Stimulated activated CD4-positive, alpha-beta T cell treated with anti-CD3 and anti-CD28 coated beads, TNF-alpha, amount 100 ng/mL, for 1 hour (primary cell): ENCODE measurements around the gene CES2.
A peak's percentile ranks its signal among the peaks of the same experiment; 100 is the strongest.
"Not testable (repeated sequence)": the region's sequence is repeated elsewhere in the genome, so short reads cannot be mapped to it uniquely, and the experiment has no call there.

ENCODE experiments used
- DNase-seq, 3 donors: peaks; one replicate each; pipeline ENCODE4 v3.0.0-alpha.2; 2020; ENCODE audit warnings: low read depth in 3 of 3, low spot score in 1 of 3

The CES2 gene, protein sequence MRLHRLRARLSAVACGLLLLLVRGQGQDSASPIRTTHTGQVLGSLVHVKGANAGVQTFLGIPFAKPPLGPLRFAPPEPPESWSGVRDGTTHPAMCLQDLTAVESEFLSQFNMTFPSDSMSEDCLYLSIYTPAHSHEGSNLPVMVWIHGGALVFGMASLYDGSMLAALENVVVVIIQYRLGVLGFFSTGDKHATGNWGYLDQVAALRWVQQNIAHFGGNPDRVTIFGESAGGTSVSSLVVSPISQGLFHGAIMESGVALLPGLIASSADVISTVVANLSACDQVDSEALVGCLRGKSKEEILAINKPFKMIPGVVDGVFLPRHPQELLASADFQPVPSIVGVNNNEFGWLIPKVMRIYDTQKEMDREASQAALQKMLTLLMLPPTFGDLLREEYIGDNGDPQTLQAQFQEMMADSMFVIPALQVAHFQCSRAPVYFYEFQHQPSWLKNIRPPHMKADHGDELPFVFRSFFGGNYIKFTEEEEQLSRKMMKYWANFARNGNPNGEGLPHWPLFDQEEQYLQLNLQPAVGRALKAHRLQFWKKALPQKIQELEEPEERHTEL

GRCh38 chr16:66935314-66936011 is at the start of gene CES2:
TSS of gene CES2 (plus strand) at chr16:66935516. CDS start at chr16:66935636, 120 bp downstream.
- DNase-seq, result no peak

GRCh38 chr16:66886321-66886720 is 49.0 kb upstream of the CES2 start:
- no peak for DNase-seq

DNA sequence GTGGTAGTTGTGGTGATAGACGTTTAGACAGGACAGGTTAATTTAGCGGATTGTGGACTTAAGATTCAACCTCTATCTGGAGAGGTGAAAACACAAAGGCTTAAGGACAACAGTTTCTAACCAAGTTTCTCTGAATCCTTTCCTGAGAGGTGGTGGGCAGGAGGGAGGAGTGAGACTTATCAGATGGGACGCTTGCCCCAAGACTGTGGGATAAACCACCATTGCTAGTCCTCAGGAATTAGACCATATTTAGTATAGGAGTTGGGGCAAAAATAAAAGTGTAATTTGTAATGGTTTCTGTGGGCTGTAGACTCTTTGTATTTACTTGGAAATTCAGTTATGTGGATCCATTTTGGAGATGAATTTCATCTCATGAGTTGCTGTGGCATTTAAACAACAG is 48.4 kb upstream of the CES2 start:
- no peak for DNase-seq

DNA sequence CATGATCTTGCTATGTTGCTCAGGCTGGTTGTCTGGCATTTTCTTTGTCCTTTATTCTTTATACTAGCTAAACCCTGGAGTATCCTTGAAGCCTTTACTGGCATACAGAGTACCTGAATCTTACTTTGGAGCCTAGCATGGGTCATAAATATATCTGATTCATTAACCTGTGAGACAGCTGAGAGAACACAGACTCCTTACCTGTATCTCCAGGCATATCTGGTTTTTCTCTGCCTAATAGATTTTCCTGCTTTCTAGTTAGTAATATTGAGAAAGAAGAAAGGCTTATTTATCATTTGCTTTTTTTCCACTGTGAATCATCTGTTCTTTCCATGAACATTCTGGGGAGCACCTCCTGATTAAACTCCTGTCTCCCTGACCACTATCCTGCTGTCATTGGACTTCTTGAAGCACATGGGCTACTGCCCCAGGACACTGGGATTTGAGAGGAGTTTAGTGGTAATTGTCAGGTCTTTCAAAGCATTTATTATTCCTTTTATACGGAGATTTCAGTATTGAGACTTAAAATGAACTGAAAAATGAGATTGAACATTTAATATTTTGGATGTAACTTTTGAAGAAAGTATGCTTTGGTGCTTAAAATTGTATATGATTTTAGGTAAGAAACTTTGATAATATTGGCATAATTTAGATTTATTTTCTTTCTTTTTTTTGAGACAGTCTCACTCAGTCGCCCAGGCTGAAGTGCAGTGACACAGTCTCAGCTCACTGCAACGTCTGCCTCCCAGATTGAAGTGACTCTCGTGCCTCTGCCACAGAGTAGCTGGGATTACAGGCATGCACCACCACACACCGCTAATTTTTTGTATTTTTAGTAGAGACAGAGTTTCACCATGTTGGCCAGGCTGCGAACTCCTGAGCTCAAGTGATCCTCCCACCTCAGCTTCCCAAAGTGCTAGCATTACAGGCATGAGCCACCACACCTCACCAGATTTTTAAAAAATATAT is 46.4 kb upstream of the CES2 start:
- DNase-seq, result no peak

DNA sequence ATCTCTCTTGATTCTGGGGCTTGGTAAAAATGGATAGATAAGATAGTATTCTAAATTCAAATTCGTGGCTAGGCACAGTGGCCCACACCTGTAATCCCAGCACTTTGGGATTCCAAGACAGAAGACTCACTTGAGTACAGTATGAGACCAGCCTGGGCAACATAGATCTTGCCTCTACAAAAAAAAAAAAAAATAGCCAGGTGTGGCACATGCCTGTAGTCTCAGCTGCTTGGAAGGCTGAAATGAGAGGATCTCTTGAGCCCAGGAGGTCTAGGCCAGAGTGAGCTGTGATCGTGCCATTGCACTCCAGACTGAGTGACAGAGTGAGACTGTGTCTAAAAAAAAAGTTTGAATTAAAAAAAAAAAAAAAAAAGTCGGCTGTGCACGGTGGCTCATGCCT is 45.7 kb upstream of the CES2 start:
- DNase-seq, result no peak

- DNase-seq, result no peak
These were observed 44.5 kb upstream of the CES2 start for GRCh38 chr16:66890799-66891198.

- DNase-seq, result no peak
These were observed 44.0 kb upstream of the CES2 start for GRCh38 chr16:66891360-66891759.

DNA sequence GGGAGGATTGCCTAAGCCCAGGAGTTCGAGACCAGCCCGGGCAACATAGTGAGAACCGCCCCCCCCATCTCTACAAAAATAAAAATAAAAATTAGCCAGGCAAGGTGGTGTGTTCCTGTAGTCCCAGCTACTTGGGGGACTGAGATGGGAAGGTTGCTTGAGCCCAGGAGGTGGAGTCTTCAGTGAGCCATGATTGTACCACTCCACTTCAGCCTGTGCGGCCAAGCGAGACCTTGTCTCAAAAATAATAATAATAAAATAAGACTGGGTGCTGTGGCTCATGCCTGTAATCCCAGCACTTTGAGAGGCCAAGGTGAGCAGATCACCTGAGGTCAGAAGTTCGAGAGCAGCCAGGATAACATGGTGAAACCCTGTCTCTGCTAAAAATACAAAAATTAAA is 43.5 kb upstream of the CES2 start:
- no peak for DNase-seq

GRCh38 chr16:66894055-66894454 is 41.3 kb upstream of the CES2 start:
- no peak for DNase-seq

GRCh38 chr16:66894948-66895688 is 40.2 kb upstream of the CES2 start:
- DNase-seq, result peak in 2 of 3 donors; percentile 21 to 22

DNA sequence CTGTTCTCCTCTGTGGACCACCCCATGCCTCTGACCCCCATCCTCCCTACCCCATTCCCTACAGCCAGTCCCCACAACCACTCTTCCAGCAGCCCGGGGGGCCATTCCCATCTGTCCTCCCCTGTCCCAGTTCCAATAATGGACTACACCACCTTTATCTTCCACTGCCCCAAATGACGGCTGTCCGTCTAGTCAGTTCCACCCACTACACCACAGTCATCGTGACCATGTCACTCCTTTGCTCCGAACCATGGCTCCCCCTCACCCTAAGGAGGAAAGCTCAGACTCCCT is 39.7 kb upstream of the CES2 start:
- no peak for DNase-seq

GRCh38 chr16:66895999-66896398 is 39.3 kb upstream of the CES2 start:
- DNase-seq, result no peak

DNA sequence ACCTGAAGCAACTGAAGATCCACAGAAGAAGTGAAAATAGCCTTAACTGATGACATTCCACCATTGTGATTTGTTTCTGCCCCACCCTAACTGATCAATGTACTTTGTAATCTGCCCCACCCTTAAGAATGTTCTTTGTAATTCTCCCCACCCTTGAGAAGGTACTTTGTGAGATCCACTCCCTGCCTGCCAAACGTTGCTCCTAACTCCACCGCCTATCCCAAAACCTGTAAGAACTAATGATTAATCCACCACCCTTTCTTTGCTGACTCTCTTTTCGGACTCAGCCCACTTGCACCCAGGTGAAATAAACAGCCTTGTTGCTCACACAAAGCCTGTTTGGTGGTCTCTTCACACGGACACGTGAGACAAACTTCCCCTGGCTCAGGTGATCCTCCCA is 38.6 kb upstream of the CES2 start:
- DNase-seq, result not testable (repeated sequence)

DNA sequence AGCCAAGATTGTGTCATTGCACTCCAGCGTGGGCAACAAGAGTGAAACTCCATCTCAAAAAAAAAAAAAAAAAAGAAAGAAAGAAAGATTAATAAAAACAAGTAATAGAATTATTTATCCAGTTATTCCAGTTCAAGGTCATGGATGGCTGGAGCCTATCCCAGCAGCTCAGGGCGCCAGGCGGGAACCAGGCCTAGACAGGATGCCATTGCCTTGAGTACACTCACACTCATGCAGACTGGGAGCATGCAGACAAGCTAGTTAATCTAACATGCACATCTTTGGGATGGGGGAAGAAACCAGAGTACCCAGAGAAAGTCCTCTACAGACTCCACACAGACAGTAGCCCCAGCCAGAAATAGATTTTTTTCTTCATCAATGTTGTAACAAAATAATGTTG is 37.1 kb upstream of the CES2 start:
- DNase-seq, result no peak

- DNase-seq, result no peak
These were observed 36.4 kb upstream of the CES2 start for GRCh38 chr16:66898933-66899309.

- DNase-seq, result no peak
These were observed 35.9 kb upstream of the CES2 start for GRCh38 chr16:66899310-66899944.

- no peak for DNase-seq
These were observed 35.2 kb upstream of the CES2 start for GRCh38 chr16:66899945-66900710.

DNA sequence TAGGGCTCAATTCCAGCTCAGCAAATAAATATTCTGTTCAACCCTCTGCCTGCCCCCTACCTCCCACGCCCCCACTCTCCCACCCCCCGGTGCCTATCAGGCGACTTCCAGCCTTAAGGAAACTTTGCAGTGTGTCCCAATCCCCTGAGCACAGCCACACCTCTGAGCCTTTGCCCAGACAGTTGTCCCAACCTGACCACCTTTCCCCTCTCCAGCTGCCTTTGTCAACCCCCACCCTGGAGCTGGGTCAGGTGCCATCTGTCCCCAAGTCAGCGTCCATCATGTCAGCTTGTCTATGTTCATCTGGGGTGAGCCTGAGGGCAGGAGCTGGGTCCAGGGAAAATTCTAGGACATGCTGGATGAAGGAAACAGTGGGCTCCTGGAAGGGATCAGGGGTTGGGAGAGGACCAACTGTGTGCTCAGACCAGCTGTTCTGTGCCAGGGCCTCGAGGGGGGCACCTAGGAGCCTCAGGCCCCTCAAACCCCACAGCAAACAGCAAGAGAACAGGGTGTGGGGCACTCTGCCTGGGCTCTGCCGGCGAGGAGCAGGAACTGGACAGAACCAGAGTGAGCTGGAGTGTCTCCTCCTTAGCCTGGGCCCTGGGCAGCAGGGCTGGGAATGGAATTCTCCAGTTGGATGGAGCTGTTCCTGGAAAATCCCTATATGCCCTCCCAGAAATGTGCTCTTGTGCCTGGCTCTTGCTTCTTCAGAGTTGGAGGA is 34.4 kb upstream of the CES2 start:
- DNase-seq, result no peak

DNA sequence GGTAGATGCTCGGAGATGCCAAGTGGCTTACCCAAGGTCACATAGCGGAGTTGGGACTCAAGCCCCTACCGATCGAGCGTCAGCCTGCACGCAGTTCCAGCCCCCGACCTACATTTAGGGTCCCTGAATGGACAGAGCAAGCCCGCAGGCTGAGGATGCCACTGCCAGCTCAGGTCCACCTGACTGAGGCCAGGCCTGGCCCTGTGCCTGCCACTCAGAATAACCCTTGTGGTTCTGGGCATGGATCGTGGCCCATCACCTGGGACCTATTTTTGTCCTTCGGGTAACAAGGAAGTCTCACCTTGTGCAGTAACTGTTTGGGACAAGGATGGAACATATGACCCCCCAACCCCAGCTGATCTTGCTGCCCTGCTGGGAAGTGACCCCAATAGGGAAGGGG is 33.7 kb upstream of the CES2 start:
- no peak for DNase-seq
